Right forelimb (tissue), 1 donor: ENCODE results near the gene OR6B1.

Experiments used
- DNase-seq: peaks from one replicate; pipeline ENCODE4 v3.0.0-alpha.2; 2018

The OR6B1 gene

DNA sequence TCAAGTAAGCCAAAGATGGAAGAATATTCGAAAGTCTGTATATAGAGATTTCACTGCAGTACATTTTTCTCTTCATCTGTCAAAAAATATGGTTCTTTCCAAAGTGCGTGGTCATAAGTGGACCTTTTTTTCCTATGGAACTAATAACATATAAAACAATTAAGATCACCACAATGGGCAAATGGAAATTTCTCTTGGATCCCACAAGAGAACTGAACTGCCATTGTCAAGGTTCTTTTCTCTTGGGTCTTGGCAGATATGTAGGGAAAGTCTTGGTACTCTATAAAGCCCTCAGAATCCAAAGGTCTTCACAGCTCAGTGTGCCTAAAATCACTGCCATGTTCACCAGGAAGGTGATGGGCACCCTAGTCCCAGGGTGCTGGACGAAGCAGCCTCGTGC lies at the start of gene OR6B1:
Gene OR6B1, plus strand, starts transcription at position 301 of the 400 bp plus-strand sequence. CDS start 3,677 bp downstream, outside the sequence.
- no peak for DNase-seq

DNA sequence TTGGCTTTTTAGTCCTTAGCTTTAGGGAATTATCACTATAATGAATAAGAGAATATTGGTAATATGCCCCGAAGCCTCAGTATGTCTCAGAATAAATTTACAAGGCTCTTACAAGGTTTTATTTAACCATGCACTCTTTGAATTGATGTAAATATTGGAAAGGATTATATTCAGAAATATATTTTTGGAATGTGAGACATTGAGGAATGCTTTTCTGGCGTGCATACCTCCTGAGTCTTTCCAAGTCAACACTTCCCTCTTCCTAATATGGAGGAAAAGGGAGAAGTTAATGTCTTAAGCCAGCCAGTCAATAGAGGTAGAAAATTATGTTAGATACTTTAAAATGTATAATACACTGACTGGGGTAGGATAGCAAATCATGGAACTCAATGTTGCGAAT lies 46.7 kb upstream of the OR6B1 start:
- no peak for DNase-seq

DNA sequence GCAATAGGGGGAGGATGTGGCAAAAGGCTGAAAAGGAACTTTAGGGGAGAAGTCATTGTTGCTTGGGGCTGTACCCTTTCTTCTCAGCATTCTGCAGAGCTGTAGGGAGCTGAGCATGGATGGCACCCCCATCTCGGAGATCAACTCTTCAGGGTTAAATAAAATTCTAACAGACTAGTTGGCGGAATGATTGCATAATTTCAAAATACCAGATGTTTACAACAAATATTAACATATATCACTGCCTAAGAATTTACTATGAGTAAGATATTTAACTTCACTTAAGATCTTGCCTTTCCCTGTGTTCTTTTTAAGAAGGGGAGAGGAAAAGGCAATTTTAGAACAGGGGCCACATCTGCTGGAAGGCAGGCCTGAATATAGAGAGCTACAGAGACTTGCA lies 46.0 kb upstream of the OR6B1 start:
- no peak for DNase-seq

DNA sequence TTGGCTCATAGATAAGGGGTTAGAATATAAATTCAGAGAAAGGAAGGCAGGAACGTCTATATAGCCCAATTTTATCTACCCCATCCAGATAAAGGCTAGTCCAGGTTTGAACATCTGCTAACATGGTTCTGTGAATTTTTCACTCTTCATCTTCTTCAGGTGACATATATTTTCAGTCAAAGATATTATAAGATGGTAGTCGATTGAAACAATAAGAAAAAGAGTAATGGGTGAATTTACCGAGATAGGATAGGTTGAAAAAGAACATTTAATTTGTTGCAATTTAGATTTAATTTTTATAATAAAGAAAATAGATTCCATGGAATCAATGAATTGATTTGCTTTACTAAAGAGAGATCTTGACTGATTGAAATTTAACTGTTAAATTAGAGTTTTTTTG lies 45.6 kb upstream of the OR6B1 start, which contains the start of gene OR2F1:
Gene OR2F1, plus strand, starts transcription at position 301 of the 400 bp plus-strand sequence. CDS start 5,127 bp downstream, outside the sequence.
- DNase-seq: no peak

DNA sequence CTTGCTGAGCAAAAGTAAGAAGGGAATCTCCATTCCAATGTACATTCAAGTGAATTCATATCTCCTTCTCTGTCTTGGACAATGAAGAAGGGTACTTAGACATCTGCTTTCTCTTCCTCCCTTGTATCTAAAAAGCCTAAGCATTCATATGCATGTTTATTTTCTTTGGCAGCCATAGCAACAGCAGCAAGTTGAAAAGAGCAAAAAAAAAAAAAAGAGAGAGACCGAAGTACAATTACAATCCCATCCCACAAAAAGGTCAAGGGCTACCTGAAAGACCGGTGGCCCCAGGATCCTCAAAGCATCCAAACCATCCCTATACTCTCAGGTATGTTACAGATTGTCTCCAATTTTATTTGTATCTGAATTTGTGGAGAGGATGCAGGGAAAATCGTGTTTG lies 41.3 kb upstream of the OR6B1 start:
- no peak for DNase-seq

DNA sequence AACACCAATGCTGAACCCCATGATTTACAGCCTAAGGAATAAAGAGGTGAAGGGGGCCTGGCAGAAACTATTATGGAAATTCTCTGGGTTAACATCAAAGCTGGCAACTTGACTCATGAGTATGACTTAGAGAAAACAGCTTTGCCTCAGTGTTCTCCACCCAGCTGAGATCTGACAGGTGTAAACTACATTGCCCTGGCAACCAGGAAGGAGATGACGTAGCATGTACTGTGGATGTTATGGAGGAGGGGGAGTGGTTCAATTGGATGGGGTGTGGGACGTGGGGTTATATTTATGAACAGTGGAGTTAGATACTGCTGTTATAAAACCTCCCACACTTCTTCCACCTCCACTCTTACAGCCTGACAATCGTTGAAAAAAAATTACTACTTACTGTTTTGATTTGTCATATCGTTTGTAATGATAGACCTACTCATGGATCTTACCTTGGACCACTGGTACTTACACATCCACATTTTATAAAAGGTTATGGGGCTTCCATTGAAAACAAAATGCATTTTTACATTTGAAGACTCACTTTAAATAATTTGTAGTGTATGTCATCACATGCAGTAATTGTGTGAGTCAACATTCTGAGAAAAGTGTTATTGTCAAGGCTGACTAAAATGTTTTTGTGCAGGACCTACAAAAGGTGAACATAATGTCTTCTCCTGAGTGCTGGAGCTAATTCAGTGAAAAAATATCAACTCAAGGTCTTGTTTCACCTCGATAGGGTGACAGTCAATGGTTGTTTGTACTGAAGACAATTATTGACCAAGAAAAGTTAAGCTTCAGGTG lies 39.1 kb upstream of the OR6B1 start:
- DNase-seq: no peak

DNA sequence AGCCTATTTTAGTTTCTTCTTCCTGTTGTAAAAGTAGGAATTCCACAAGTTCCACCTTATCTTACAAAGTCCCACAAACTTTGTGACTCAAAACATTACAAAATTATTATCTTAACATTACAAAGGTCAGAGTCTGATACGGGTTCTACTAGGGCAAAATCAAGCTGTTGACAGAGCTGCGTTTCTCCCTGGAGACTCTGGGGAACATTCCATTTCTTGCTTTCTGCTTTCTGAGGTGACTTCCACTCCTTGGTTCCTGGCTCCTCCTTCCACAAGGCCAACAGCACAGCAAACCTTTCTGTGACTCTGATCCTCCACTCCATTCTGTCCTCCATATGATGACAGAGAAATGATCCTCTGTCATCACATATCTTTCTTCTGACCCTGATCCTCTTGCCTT lies 34.8 kb upstream of the OR6B1 start:
- no peak for DNase-seq

DNA sequence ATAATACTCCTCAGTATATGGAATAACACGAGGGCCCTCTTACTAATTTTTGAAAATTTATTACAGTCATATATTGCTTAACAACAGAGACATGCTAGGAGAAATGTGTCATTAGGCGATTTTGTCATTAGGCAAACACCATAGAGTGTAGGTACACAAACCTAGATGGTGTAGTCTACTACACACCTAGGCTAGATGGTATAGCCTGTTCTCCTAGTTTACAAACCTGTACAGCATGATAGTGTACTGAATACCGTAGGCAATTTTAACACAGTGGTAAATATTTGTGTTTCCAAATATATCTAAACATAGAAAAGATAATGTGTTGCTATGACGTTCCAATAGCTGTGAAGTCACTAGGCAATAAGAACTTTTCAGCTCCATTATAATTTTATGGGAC lies 32.7 kb upstream of the OR6B1 start:
- no peak for DNase-seq

DNA sequence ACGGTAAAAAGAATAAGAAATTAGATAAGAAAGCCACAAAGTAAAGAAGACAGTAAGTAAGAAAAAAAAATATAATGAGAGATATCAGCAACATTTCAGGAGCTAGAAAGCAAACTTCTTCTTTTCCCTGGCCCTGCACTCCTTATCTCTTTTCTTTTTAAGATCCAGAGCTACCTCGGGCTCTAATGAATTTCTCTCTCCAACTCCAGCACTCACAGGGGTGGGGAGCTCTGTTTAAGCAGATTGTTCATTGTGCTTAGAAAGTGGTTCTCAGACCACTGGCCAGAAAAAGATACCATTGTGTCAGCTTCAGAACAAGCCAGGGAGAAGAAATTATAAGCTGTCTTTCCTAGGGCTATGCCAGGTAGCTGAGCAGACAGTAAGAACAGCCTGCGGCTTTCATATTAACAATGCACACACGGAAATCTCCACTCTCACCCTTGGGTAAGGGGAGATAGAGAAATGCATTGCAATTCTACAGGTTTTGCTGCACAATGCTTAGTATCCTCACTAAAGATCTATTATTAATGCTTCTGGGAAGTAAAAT lies 26.2 kb upstream of the OR6B1 start:
- no peak for DNase-seq

DNA sequence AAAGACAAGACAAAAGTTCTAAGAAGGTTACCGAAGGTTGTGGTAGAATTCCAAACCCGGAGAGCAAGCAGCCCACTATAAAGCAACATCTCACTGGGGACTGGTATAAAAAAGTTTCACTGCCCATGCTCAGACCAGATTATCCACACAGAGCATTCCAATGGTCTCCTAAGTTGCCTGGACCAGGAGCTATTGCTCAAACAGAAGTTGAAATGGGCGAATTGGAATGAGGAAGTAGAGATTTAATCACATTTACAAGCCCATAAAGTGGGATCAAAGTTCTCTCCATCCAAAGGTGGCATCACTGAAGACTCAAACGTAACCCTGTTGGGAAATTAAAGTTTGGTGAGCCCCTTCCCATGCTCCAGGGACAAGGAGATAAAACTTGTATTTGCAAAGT lies 25.7 kb upstream of the OR6B1 start:
- no peak for DNase-seq

DNA sequence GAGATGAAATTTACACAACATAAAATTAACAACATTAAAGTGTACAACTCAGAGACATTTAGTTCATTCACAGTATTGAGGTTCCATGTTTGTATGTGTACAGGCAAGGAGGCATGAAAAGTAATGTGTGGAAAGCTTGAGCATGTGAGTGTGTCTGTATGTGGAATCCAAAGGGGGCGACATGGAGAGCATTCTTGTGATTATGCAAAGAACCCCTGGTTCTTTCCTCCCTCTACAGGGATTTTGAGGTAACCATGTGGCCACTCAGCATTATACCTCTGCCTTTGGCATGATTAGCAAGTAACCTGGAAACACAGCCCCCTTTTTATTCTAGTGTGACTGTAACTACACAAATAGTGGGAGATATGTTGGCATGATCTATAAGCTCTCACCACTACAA lies 24.5 kb upstream of the OR6B1 start:
- no peak for DNase-seq

DNA sequence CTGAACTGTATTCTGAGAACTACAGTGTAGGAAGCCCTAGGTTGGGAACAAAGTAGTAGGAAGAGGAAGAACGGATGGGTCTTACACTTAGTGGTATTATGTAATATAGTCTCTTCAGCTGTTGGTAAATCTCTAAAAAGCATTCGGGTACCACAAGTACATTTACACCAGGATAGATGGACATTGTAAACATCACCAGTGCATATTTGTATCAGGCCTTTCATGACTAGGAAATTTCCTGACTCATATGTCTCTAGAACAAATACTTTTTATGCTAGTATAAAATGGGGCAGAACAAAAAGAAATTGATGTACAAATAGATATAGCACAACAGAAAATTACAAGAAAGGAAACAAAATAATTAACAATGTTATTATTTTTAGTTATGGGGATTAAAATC lies 21.5 kb upstream of the OR6B1 start:
- no peak for DNase-seq

DNA sequence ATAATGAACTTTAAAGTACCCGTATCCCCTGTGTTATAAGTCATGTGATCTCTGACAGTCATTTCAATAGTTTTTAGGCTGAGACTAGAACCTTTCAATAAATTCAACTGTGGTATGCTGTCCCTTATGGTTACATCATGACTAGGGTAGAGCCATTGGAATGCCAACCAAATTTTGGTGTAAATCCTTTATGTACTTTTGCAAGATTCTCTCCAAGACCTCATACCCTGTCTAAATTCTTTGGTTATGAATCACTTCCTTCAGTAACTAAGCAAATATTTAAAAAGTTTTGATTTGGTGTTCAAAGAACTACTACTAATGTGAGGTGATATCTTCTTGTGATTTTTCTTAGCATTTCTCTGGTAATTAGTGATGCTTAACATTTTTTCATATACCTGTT lies 20.8 kb upstream of the OR6B1 start:
- no peak for DNase-seq

DNA sequence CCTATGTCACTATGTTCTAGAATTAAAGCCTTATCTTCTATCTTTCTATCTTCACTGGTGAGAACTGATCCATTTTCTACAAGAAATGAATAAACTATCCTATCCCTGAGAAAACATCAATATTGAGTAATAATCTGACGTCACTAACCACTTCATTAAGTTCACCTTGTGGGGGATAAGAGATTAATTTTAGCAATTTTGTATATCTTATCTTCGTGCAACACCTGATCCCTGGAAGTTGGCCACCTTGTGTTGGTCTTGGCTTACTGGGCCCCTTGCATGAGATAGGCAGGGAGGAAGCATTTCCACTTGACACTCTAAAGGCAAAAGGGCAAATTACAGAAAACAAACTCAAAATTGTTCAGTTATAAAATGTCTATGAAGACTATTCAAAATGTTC lies 20.1 kb upstream of the OR6B1 start:
- no peak for DNase-seq

DNA sequence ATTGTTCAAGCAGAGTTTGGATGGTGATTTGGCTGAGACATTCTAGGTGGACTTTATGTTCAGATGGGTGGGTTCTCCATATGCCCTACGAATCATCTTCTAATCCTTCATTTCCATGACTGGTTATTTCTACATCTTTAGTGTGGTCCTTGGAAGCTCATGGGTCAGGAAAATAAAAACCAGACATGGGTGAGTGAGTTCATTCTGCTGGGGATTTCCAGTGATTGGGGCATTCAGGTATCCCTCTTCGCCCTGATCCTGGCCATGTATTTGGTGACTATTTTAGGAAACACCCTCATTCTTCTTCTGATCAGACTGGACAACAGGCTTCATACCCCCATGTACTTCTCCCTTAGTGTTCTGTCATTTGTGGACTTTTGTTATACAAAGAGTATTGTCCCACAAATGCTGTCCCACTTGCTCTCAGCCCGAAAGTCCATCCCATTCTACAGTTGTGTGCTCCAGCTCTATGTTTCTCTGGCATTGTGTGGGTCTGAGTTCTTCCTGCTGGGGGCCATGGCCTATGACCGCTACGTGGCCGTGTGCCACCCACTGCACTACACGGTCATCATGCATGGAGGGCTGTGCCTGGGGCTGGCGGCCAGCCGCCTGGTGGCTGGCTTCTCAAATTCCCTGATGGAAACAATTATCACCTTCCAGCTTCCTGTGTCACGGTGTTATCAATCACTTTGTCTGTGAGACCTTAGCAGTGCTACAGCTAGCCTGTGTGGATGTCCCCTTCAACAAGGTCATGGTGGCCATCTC lies 19.2 kb upstream of the OR6B1 start:
- DNase-seq: no peak

DNA sequence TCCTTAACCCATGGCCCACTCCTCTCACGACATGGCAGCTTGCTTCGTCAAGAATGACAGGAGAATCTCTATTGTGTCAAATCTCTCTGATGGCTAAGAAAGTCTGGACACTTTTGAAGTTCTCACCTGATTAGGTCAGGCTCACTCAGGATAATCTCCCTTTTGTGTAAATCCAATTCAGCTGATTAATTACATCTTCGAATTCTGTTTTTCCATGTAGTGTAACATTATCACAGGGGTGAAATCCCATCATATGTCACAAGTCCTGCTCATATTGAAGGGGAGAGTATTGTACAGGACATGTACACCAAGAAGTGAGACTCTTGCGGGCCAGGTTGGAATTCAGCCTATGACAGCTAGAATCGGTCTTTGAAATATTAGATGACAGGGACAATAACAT lies 16.2 kb upstream of the OR6B1 start:
- DNase-seq: no peak

DNA sequence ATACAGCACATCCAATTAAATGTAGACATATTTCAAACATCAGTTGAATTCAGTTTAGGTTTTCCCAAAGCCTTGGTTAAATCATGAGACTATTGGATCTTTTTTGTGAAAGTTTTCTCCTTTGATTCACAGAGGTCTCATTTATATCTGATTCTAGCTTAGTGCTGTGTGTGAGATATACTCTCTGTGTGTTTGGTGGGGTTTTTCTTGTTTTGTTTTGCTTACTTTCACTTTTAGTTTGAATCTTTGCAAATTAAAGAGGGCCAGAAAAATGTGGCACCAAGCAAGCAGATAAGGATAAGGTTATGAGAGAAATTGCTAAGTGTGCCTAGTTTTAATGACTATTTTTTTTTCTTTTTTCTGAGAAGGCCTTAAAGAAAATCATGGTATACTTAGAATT lies 12.6 kb upstream of the OR6B1 start:
- DNase-seq: no peak

DNA sequence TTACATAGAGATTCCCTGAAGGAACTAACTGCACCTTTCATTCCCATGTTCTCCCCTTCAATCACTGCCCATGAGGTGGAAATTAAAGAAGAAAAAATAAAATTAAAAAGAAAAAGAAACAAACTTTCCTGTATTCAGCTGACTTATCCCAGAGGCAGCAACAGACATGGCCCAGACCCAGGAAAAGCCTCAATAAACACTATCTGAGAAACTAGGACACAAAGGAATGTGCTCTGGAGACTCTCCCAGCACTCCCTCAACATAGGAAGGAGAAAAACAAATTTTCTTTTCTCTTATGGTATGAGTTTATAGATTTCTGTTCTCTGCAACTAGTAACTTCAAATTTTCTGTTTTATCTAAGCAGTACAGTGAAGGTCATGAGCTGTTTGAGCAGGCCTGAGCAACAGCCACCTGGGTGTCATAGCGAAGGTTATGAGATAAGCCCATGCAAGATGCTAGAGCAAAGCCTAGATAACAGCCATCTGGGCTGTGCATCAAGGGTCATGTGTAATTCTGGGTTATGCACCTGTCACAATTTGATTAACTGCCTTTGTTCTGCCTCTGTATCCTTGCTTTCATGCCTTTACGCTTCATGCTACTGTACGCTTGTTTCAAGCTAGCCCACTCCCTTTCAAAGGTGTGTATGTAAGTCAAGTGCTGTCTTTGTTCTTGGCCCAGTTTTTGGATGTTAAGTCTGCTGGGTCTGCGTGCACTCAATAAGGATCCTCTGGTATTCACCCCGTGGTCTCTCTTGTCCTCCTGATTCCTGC lies 11.0 kb upstream of the OR6B1 start:
- DNase-seq: no peak

DNA sequence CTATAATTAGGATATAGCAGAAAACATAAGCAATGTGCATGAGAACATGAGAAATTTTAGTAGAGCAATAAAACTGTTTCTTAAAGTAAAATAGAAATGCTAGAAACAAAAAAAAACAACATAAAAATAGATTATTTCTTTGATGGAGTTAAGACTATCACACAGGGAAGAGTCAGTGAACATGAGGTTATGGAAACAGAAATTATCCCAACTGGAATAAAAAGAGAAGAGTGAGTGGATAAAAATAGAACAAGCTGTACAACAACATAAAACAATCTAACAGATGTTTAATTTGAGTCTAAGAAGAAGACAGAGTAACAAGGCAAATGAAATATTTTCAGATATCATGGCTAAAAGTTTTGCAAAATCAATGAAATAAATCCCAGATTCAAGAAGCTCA lies 7.5 kb upstream of the OR6B1 start:
- DNase-seq: no peak

DNA sequence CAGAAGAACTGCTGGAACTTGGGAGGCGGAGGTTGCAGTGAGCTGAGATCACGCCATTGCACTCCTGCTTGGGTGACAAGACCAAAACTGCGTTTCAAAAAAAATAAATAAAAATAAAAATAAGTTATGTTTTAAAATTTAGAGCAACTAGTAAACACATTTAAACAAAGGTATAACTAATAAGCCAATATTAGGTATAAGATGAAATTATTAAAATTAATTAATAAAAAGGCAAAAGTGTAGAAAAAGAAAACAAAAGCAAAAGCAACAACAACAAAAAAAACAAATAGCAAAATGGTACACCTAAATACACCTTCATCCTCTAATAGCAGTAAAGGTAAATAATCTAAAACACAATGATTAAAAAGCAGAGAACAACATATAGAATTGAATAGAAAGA lies 6.2 kb upstream of the OR6B1 start:
- DNase-seq: no peak

DNA sequence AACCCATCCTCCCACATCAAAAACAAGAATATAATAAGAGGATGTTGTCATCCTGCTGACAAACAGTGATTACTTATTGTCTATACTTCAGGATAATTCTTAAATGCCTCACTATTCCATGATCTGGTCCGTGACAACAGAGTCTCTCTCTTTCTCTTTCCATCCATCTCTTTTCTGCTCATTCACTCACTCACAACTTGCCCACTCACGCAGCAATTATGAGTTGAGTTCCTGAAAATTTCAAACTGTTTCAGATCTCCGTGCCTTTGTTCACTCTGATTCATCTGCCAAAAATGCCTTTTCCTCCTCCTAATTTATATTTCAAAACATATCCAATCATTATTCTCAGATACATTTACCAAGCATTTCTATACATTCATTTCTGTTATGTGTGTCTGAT lies 1.4 kb downstream of the OR6B1 start:
- DNase-seq: no peak

DNA sequence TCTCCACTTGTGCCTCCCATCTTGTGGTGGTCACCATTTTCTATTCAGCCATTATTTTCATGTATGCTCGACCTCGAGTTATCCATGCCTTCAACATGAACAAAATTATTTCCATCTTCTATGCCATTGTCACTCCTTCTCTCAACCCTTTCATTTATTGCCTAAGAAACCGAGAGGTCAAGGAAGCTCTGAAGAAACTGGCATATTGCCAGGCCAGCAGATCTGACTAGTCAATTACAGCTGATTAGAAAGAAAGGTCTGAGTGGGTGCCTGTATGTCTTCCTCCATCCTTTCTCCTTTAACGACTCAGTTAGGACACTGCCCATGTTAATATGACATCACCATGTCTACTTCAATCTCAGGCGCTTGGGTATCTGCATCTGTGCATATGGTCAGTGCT lies 4.6 kb downstream of the OR6B1 start:
- no peak for DNase-seq

DNA sequence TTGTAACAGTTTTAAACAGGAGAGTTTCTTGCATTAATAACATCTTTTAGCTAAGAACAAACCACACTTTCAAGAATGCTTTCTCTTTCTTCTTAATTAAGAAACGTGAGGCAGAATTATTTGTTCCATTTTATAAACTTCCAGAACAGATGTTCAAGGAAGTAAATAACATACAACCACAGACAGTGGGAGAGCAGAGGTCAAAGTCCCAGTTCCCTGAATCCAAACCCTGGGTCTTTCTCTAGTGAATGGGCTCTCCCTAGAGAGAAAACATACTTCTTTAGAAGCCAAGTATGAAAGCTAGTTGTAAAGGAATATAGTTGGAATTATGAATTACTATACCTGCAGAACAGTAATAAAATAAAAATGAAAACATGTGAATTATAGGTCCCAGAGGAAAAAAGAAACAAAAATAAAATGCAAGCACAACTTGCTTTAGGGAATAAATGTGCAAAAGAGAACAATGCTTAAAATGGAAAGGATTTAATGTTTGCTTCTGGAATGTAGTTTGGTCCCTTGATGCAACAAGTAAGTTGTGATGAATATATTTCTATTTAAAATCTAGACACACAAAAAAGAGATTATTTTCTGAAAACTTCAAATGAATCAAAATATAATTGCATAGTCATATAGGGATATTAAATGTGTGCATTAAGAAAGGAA lies 6.0 kb downstream of the OR6B1 start:
- DNase-seq: no peak
